ENCODE results near the gene ROR2. TPM values are rescaled to one million over a fixed set of nuclear protein-coding genes. Genes with fewer than 3 reads are reported as not detected.

ROR2 gene
- total and polyA plus RNA-seq, 2 of the 8 experiments (the other 6 are each of a cell fraction or from before 2014, with no cell fraction given): 2.7 to 4.3 TPM

DNA sequence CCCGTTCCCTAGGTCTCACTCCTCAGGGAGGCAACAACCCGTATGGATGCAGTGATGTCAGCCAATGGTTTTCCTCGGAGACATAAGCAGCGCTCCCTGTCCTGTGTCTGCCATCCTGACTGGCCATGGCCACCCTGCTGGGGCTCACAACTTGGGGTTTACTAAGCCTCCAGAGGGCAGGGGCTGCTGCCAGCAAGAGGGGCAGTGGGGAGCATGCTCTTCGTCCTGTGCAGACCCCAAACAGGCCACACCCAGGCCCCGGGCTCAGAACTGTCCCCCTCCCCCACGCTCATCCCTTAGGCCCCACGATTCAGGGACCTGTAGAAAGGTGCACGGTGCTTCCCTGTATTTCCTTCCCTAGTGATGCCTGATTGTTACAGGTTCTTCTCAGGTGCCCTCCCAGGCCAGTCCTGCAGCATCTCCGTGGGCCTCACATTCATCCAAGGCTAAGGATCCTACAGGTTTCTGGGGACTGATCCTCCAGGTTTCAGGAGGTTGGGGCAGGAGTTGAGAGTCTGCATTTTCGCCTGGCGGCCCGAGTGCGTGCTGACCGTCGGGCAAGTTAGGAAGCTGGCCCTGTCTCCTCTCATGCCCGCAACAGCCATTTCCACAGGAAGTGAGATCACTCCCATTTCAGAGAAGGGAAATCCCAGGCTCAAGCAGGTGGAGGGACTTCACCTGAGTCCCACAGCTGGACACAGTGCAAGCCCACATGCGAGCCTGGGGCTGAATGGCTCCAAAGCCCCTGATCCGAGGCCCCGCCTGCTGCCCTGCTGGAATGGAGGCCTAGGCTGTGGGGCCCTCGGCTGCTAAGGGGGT lies 217.6 kb downstream of the ROR2 start (continued):
- TF ChIP-seq CTBP2 (IDR thresholded peaks at IDR 0.05; ENCODE audit: borderline replicate concordance, insufficient read depth, insufficient read length, low read length) (no peak), RFX5 (IDR thresholded peaks at IDR 0.05; ENCODE audit: borderline replicate concordance, low read depth, low read length) (no peak), NRF1 (IDR thresholded peaks at IDR 0.05; ENCODE audit: low read depth, low read length) (no peak)

Data from H1 (cell line).